Placental pericyte (primary cell): ENCODE measurements around the gene CCL20. TPM values are rescaled to one million over a fixed set of nuclear protein-coding genes. Genes with fewer than 3 reads are reported as not detected.

Experiments used
- small RNA-seq: library from RNA; depleted of rRNA; stranded (forward); fragments of <200 nt; gene quantifications from one replicate; pipeline ENCODE3, GENCODE V24; 2012; ENCODE audit warnings: low replicate concordance
- total RNA-seq: library from RNA; depleted of rRNA; stranded (reverse); fragments of >200 nt; gene quantifications from 2 replicates; pipeline ENCODE4 v1.2.3, GENCODE V29; 2012

Gene CCL20, protein sequence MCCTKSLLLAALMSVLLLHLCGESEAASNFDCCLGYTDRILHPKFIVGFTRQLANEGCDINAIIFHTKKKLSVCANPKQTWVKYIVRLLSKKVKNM
- 1.1 and 8.1 TPM in 2 replicates for total RNA-seq

DNA sequence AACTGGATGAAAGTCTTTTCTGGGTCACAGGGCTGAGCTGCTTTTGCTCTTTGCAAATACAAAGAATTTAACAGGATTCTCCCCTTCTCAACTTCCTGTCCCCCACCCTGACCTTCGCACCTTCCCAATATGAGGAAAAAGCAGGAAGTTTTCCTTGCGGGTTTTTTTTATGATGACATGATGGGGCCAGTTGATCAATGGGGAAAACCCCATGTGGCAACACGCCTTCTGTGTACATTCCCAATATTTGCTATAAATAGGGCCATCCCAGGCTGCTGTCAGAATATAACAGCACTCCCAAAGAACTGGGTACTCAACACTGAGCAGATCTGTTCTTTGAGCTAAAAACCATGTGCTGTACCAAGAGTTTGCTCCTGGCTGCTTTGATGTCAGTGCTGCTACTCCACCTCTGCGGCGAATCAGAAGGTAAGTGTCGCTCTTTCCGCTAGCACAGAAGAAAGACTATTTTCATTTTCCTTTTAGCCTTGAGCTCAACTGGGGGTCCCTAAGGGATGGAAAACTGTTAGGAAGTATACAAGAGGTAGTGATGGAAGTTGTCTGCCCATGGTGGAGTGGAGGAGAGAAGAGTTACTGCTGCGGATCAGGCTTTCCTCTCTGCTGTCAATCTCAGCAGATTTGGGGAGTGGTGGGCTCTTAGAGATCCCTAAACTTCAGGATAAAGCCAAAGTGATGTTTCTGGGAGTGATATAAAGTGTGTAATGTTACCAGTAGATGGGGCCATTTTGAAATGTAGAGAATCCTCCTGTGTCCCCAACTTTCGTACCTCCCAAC, at the start of gene CCL20:
Gene CCL20, plus strand, starts transcription at position 281 of the 792 bp plus-strand sequence. Its CDS starts 70 bp downstream, at position 351.

Small RNAs within 50 kb of the gene (small RNA-seq; reads per million reads assigned to genes)
- not detected for gene SNRPGP8

Other genes starting within 250 kb of the CCL20 start
- not detected in 2 replicates for gene SCYGR2, start 214.9 kb upstream of the CCL20 start, total RNA-seq
- not detected in 2 replicates for gene SCYGR3, start 199.0 kb upstream of the CCL20 start, total RNA-seq
- not detected in 2 replicates for gene SCYGR4, start 196.3 kb upstream of the CCL20 start, total RNA-seq
- not detected in 2 replicates for gene SCYGR5, start 147.0 kb upstream of the CCL20 start, total RNA-seq
- 0.14 and 2.4 TPM in 2 replicates for gene SLC19A3, start 95.8 kb upstream of the CCL20 start, total RNA-seq
- gene SCYGR6, start 89.1 kb upstream of the CCL20 start, total RNA-seq, result not detected in 2 replicates
- gene SCYGR7, start 85.5 kb upstream of the CCL20 start, total RNA-seq, result not detected in 2 replicates
- not detected in 2 replicates for gene SCYGR8, start 67.9 kb upstream of the CCL20 start, total RNA-seq
- 1.5 and 2.7 TPM in 2 replicates for gene DAW1, start 57.8 kb downstream of the CCL20 start, total RNA-seq